PC-9 (cell line): ENCODE data around the gene ERBB4.

Experiments used
- EZH2 ChIP-seq: fragments of 200-600 bp; sonication (generic); IDR thresholded peaks from 2 replicates; pipeline ENCODE4 v1.8.0; 2017; ENCODE audit warnings: antibody characterized with exemption, low read depth
- TF ChIP-seq, protein P1 (sequence below): fragments of 200-600 bp; sonication (generic); conservative IDR thresholded peaks from 2 replicates; pipeline ENCODE4 v1.6.1; 2017; ENCODE audit warnings: mixed run types, antibody characterized with exemption, mild to moderate bottlenecking, moderate library complexity

- TF ChIP-seq, protein P1, sequence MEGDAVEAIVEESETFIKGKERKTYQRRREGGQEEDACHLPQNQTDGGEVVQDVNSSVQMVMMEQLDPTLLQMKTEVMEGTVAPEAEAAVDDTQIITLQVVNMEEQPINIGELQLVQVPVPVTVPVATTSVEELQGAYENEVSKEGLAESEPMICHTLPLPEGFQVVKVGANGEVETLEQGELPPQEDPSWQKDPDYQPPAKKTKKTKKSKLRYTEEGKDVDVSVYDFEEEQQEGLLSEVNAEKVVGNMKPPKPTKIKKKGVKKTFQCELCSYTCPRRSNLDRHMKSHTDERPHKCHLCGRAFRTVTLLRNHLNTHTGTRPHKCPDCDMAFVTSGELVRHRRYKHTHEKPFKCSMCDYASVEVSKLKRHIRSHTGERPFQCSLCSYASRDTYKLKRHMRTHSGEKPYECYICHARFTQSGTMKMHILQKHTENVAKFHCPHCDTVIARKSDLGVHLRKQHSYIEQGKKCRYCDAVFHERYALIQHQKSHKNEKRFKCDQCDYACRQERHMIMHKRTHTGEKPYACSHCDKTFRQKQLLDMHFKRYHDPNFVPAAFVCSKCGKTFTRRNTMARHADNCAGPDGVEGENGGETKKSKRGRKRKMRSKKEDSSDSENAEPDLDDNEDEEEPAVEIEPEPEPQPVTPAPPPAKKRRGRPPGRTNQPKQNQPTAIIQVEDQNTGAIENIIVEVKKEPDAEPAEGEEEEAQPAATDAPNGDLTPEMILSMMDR: no peak
- no peak for TF ChIP-seq EZH2
These were observed 1102.4 kb downstream of the ERBB4 start for GRCh38 chr2:211436182-211436581.
